Naive thymus-derived CD4-positive, alpha-beta T cell (primary cell): ENCODE results near the gene MAPKAPK5. TPM values are rescaled to one million over a fixed set of nuclear protein-coding genes. Genes with fewer than 3 reads are reported as not detected.

Experiments
- ATAC-seq: fragments of 150-1000 bp; cut with Tn5 transposase; 2 replicates; pipeline ENCODE4 v1.10.0; 2021; ENCODE audit warnings: mild to moderate bottlenecking, moderate library complexity
- CTCF ChIA-PET: fragments of 350-600 bp; sonication (Branson Sonifier 250); formaldehyde crosslinking; loops from one replicate; lab custom pipeline; 2021; ENCODE audit warnings: antibody characterized with exemption; lab: Charles Lee
- POLR2A ChIA-PET: fragments of 350-600 bp; sonication (Branson Sonifier 250); formaldehyde crosslinking; loops from one replicate; lab custom pipeline; 2021; ENCODE audit warnings: antibody characterized with exemption, inconsistent platforms; lab: Charles Lee
- DNase-seq, 9 donors: peaks; one replicate each; pipeline versions ENCODE4 v3.0.0 to v3.0.0-alpha.2; 2020 to 2022; ENCODE audit warnings: mixed read lengths in 1 of 9
- H3K27ac ChIP-seq: one replicate; pipeline ENCODE4 v1.7.0; 2013; ENCODE audit warnings: mild to moderate bottlenecking, low read depth, low read length, moderate library complexity
- H3K27me3 ChIP-seq, 2 donors: one replicate each; pipeline ENCODE4 v1.7.0; 2013; ENCODE audit warnings: low read length in 2 of 2, mild to moderate bottlenecking in 2 of 2, moderate library complexity in 2 of 2; ENCODE audit not compliant: control insufficient read depth in 2 of 2, insufficient read depth in 2 of 2
- H3K36me3 ChIP-seq, 3 experiments: 1 replicate in 2 of 3; 2 replicates in 1 of 3; pipeline ENCODE4 v1.7.0; 2013; ENCODE audit warnings: low read length in 3 of 3, mild to moderate bottlenecking in 3 of 3, moderate library complexity in 1 of 3; ENCODE audit not compliant: insufficient read depth in 3 of 3, control insufficient read depth in 2 of 3
- H3K4me1 ChIP-seq, 2 donors: one replicate each; pipeline ENCODE4 v1.7.0; 2013; ENCODE audit warnings: low read length in 2 of 2, mild to moderate bottlenecking in 2 of 2, moderate library complexity in 1 of 2; ENCODE audit not compliant: control insufficient read depth in 2 of 2, insufficient read depth in 2 of 2
- H3K4me3 ChIP-seq: 2 replicates; pipeline ENCODE4 v1.7.0; 2013; ENCODE audit warnings: mild to moderate bottlenecking, low read length
- H3K9me3 ChIP-seq, 3 experiments: 1 replicate in 2 of 3; 2 replicates in 1 of 3; pipeline ENCODE4 v1.7.0; 2013; ENCODE audit warnings: low read length in 3 of 3; ENCODE audit not compliant: control insufficient read depth in 2 of 3
- H3K27ac Mint-ChIP-seq, 9 donors: one replicate each; pipeline ENCODE4 v1.8.0; 2020 to 2022; ENCODE audit warnings: mixed read lengths in 9 of 9, mild to moderate bottlenecking in 8 of 9, moderate library complexity in 5 of 9, inconsistent platforms in 2 of 9
- H3K27me3 Mint-ChIP-seq, 5 donors: one replicate each; pipeline ENCODE4 v1.8.0; 2021 to 2022; ENCODE audit warnings: mixed read lengths in 5 of 5, mild to moderate bottlenecking in 1 of 5
- H3K36me3 Mint-ChIP-seq, 5 donors: one replicate each; pipeline ENCODE4 v1.8.0; 2020 to 2022; ENCODE audit warnings: mixed read lengths in 5 of 5, mild to moderate bottlenecking in 3 of 5, inconsistent platforms in 1 of 5
- H3K4me1 Mint-ChIP-seq, 7 donors: one replicate each; pipeline ENCODE4 v1.8.0; 2020 to 2022; ENCODE audit warnings: mixed read lengths in 7 of 7, mild to moderate bottlenecking in 3 of 7, inconsistent platforms in 1 of 7
- H3K4me3 Mint-ChIP-seq, 10 donors: one replicate each; pipeline ENCODE4 v1.8.0; 2020 to 2022; ENCODE audit warnings: mild to moderate bottlenecking in 10 of 10, mixed read lengths in 10 of 10, moderate library complexity in 6 of 10, inconsistent platforms in 2 of 10
- H3K9me3 Mint-ChIP-seq, 11 donors: one replicate each; pipeline ENCODE4 v1.8.0; 2020 to 2022; ENCODE audit warnings: mixed read lengths in 11 of 11, mild to moderate bottlenecking in 4 of 11, inconsistent platforms in 1 of 11, moderate library complexity in 1 of 11
- intact Hi-C, 2 donors: fragments of 100-400 bp; cut with micrococcal nuclease; formaldehyde crosslinking; loops; one replicate each; pipeline ENCODE4 v1.15.1; 2023
- polyA plus RNA-seq, 2 donors: library from polyadenylated mRNA; unstranded; fragments of 300-500 nt; fragmentation: Illumina TruSeq; gene quantifications; one replicate each; pipeline ENCODE4 v1.2.3, GENCODE V29; 2021
- total RNA-seq, 6 experiments: library from RNA in 5 of 6; stranded (reverse) in 5 of 6; gene quantifications; 1 replicate in 5 of 6; 2 replicates in 1 of 6; pipeline ENCODE4 v1.2.3 and lab custom pipeline; 2021 to 2026

MAPKAPK5 gene
- total and polyA plus RNA-seq, 7 experiments from 2014 or later, result 30.6 to 72.1 (median 58.2) TPM

DNA sequence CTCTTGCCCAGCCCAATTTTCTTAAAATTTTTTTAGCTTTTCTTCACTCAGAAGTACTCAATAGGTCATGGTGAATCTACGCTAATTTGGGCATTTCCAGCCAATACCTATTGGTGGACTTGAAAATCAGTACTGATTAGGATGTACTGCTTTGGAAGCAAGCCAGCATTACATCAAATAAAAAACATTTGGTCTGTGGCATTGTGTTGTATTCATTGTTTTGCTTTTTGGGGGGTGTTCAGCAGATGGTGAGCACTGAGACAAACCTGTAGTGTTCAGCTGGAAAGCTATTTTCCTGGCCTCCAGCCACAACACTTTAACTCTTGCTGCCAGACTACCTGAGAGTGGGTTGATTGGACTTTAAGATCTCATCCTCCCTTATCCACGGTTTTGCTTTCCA lies 4.0 kb downstream of the MAPKAPK5 start:
- Histone ChIP-seq H3K36me3 (peaks cover 0 to 5% (median 0%) of the 10 kb centered on the region in 3 experiments), H3K9me3 (no peaks in the 10 kb centered on the region), H3K27ac (no peak overlapping the region), H3K4me1 (peaks cover 20 to 24% of the 10 kb centered on the region in 2 donors), H3K27me3 (no peaks in the 10 kb centered on the region), H3K4me3 (no peak overlapping the region)
- no peak for DNase-seq
- Mint-ChIP-seq H3K27ac (peak overlapping the region in 2 of 9 donors; percentile 36 to 56), H3K36me3 (peaks cover 7 to 32% (median 21%) of the 10 kb centered on the region in 5 donors), H3K27me3 (peaks cover 0 to 2% (median 0%) of the 10 kb centered on the region in 5 donors), H3K9me3 (peaks cover 0 to 5% (median 0%) of the 10 kb centered on the region in 11 donors), H3K4me1 (peaks cover 19 to 64% (median 56%) of the 10 kb centered on the region in 7 donors), H3K4me3 (no peak overlapping the region)
- POLR2A ChIA-PET, result interaction anchor here (0.7 kb wide), 1 partner anchor 615 kb away, joined by 4 read pairs; no protein-coding TSS in a partner anchor
- no peak for ATAC-seq
- CTCF ChIA-PET, result no interaction called here
- intact Hi-C loops, result no loop called here

DNA sequence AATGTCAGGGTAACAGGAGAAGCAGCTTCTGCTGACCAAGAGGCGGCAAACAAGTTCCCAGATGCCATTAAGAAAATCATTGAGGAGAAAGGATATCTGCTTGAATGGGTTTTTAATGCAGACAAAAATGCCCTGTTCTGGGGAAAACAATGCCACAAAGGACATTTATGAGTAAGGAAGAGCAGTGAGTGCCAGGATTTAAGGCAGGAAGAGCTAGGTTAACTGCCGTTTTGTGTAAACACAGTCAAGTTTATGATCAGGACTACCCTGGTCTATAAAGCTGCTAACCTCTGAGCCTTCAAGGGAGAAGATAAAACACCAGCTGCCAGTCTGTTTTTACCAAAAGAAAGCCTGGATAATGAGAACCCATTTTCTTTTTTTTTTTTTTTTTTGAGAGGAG lies 8.5 kb downstream of the MAPKAPK5 start:
- ChIA-PET CTCF (no interaction called here), POLR2A (interaction anchor here (1.8 kb wide), 1 partner anchor 9 kb away, joined by 5 read pairs; the partner anchor contains the start of gene MAPKAPK5)
- DNase-seq (no peak), ATAC-seq (no peak)
- peaks cover 0 to 12% (median 0%) of the 10 kb centered on the region in 3 experiments for H3K36me3 ChIP-seq
- Mint-ChIP-seq H3K4me1 (peaks cover 8 to 53% (median 44%) of the 10 kb centered on the region in 7 donors), H3K4me3 (peak overlapping the region in 1 of 10 donors; percentile 3), H3K27me3 (no peaks in the 10 kb centered on the region), H3K27ac (no peak overlapping the region), H3K9me3 (peaks cover 0 to 3% (median 0%) of the 10 kb centered on the region in 11 donors), H3K36me3 (peaks cover 4 to 30% (median 24%) of the 10 kb centered on the region in 5 donors)
- H3K4me1 ChIP-seq, result peaks cover 0 to 3% of the 10 kb centered on the region in 2 donors
- H3K27me3 ChIP-seq, result no peaks in the 10 kb centered on the region
- no peak overlapping the region for H3K27ac ChIP-seq
- intact Hi-C loops, result no loop called here
- H3K4me3 ChIP-seq, result no peak overlapping the region
- no peaks in the 10 kb centered on the region for H3K9me3 ChIP-seq

- ATAC-seq (no peak), DNase-seq (no peak)
- no peaks in the 10 kb centered on the region for H3K27me3 Mint-ChIP-seq
- peaks cover 0 to 26% (median 14%) of the 10 kb centered on the region in 5 donors for H3K36me3 Mint-ChIP-seq
- H3K27me3 ChIP-seq, result no peaks in the 10 kb centered on the region
- H3K4me3 Mint-ChIP-seq, result peak overlapping the region in 1 of 10 donors; percentile 23
- no peak overlapping the region for H3K27ac ChIP-seq
- no peak overlapping the region for H3K27ac Mint-ChIP-seq
- H3K9me3 ChIP-seq, result no peaks in the 10 kb centered on the region
- no peaks in the 10 kb centered on the region for H3K9me3 Mint-ChIP-seq
- H3K4me3 ChIP-seq, result no peak overlapping the region
- intact Hi-C loops, result no loop called here
- CTCF ChIA-PET, result no interaction called here
- no peaks in the 10 kb centered on the region for H3K36me3 ChIP-seq
- peaks cover 6 to 61% (median 43%) of the 10 kb centered on the region in 7 donors for H3K4me1 Mint-ChIP-seq
- peaks cover 0 to 3% of the 10 kb centered on the region in 2 donors for H3K4me1 ChIP-seq
- POLR2A ChIA-PET, result interaction anchor here (1.0 kb wide), 1 partner anchor 16 kb away, joined by 3 read pairs; the partner anchor contains the start of gene MAPKAPK5
Observed at GRCh38 chr12:111858186-111858585, 16.2 kb downstream of the MAPKAPK5 start.

DNA sequence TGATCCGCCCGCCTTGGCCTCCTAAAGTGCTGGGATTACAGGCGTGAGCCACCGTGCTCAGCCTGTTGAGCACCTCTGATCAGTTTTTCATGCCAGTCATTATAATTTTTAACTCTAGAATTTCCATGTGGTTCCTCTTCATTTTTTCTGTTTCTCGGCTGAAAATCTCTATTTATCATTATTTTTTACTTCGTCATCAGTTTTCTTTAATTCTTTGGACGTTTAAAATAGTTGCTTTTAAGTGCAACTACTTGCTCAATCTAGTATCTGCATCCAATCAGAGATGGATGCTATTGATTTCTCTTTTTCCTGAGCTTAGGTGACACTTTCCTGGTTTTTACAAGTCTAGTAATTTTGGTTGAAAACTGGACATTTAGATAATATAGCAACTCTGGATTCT lies 16.8 kb downstream of the MAPKAPK5 start:
- H3K4me1 Mint-ChIP-seq, result peaks cover 6 to 59% (median 43%) of the 10 kb centered on the region in 7 donors
- Histone ChIP-seq H3K4me3 (no peak overlapping the region), H3K4me1 (peaks cover 0 to 3% of the 10 kb centered on the region in 2 donors), H3K9me3 (no peaks in the 10 kb centered on the region), H3K27ac (no peak overlapping the region), H3K27me3 (no peaks in the 10 kb centered on the region), H3K36me3 (no peaks in the 10 kb centered on the region)
- ATAC-seq (no peak), DNase-seq (no peak)
- intact Hi-C loops, result no loop called here
- H3K9me3 Mint-ChIP-seq, result no peaks in the 10 kb centered on the region
- ChIA-PET POLR2A (interaction anchor here (1.0 to 2.0 kb wide), 2 partner anchors 17 kb away, joined by 3 to 8 read pairs; partner anchors contain the start of gene MAPKAPK5), CTCF (no interaction called here)
- no peak overlapping the region for H3K27ac Mint-ChIP-seq
- H3K27me3 Mint-ChIP-seq, result no peaks in the 10 kb centered on the region
- peak overlapping the region in 1 of 10 donors; percentile 23 for H3K4me3 Mint-ChIP-seq
- H3K36me3 Mint-ChIP-seq, result peaks cover 0 to 26% (median 14%) of the 10 kb centered on the region in 5 donors

DNA sequence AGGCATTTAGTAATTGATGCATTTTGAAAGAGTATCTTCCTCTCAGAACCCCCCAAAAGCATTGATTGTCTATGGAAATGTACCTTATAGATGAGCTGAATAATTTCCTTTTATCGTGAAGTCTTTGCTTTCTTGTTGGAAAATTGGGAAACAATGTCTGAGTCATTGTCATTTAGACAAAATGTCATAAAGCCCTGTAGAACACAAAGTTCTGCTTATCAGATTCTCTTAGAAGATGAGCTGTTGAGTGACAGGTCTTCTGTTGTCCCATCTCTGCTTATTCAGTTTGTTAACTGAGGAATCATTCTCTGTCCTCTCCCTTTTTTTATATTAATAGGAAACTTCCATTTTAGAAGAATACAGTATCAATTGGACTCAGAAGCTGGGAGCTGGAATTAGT lies 22.9 kb downstream of the MAPKAPK5 start:
- no peak overlapping the region for H3K27ac Mint-ChIP-seq
- POLR2A ChIA-PET, result no interaction called here
- H3K4me3 ChIP-seq, result no peak overlapping the region
- CTCF ChIA-PET, result no interaction called here
- H3K9me3 Mint-ChIP-seq, result no peaks in the 10 kb centered on the region
- H3K9me3 ChIP-seq, result no peaks in the 10 kb centered on the region
- H3K4me1 Mint-ChIP-seq, result peaks cover 2 to 25% (median 21%) of the 10 kb centered on the region in 7 donors
- no peak overlapping the region for H3K27ac ChIP-seq
- intact Hi-C loops, result no loop called here
- H3K4me1 ChIP-seq, result no peaks in the 10 kb centered on the region
- DNase-seq (no peak), ATAC-seq (no peak)
- H3K36me3 ChIP-seq, result peaks cover 0 to 52% (median 18%) of the 10 kb centered on the region in 3 experiments
- H3K4me3 Mint-ChIP-seq, result no peak overlapping the region
- H3K27me3 Mint-ChIP-seq, result no peaks in the 10 kb centered on the region
- no peaks in the 10 kb centered on the region for H3K27me3 ChIP-seq
- peaks cover 0 to 32% (median 7%) of the 10 kb centered on the region in 5 donors for H3K36me3 Mint-ChIP-seq

DNA sequence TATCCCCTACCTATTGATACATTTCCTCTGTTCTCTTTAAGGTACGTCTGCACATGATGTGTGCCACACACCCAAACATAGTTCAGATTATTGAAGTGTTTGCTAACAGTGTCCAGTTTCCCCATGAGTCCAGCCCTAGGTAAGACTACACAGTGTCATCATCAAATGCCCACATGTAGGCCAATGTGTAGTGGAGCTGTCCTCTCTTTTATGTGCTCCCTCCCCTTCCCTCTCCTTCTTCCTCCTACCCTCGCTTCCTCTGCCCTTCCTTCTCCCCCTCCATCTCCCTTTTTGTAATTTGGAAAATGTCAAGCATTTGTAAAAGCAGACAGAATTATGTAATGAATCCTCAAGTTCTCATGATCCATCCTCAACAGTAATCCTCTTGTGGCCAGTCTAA lies 25.5 kb downstream of the MAPKAPK5 start:
- Histone ChIP-seq H3K4me1 (no peaks in the 10 kb centered on the region), H3K4me3 (no peak overlapping the region), H3K27ac (no peak overlapping the region), H3K9me3 (no peaks in the 10 kb centered on the region), H3K27me3 (no peaks in the 10 kb centered on the region), H3K36me3 (peaks cover 14 to 79% (median 18%) of the 10 kb centered on the region in 3 experiments)
- H3K27ac Mint-ChIP-seq, result peak overlapping the region in 3 of 9 donors; percentile 22 to 60 (median 30)
- no peaks in the 10 kb centered on the region for H3K27me3 Mint-ChIP-seq
- intact Hi-C loops, result no loop called here
- DNase-seq, result no peak
- peaks cover 9 to 50% (median 26%) of the 10 kb centered on the region in 5 donors for H3K36me3 Mint-ChIP-seq
- no peak overlapping the region for H3K4me3 Mint-ChIP-seq
- CTCF ChIA-PET, result no interaction called here
- peaks cover 0 to 8% (median 8%) of the 10 kb centered on the region in 7 donors for H3K4me1 Mint-ChIP-seq
- peaks cover 0 to 3% (median 0%) of the 10 kb centered on the region in 11 donors for H3K9me3 Mint-ChIP-seq
- POLR2A ChIA-PET, result no interaction called here
- ATAC-seq, result no peak
